G401 (cell line): ENCODE results near the gene OSTF1. TPM values are rescaled to one million over a fixed set of nuclear protein-coding genes. Genes with fewer than 3 reads are reported as not detected.

Source experiments
- DNase-seq: peaks from one replicate; pipeline ENCODE4 v3.0.0-alpha.2; 2015; ENCODE audit warnings: low spot score
- in situ Hi-C: cut with HindIII; loops from 2 replicates; pipeline ENCODE4 v1.10.0; 2016; ENCODE audit warnings: low sequenced_read_pairs, mixed read lengths
- total RNA-seq: library from RNA; depleted of rRNA; stranded (reverse); fragments of >200 nt; shearing (Covaris generic); gene quantifications from 2 replicates; pipeline ENCODE4 v1.2.3, GENCODE V29; 2014; rRNA removed

OSTF1 gene
- total RNA-seq, 1 experiment from 2014 or later = 14.0 TPM

DNA sequence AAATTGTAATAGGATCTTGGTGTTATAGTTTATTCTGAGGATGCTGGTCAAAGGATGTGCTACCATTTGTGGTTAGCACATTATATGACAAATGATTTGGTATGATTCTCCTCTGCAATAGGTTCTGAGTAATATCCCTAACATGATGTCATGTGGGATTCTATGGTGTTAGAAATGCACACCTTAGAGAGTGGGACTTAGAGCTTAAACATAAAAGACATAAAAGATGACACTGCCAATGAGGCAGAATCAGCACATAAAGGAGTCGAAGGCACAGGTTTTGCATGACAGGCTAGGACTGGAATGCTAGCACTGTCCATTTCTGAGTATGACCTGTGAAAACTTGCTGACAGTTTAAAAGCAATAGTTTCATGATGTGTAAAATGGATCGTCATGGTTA, 100.4 kb downstream of the OSTF1 start:
- DNase-seq = no peak
- in situ Hi-C loops = no loop called here

GRCh38 chr9:75190762-75191161, 102.4 kb downstream of the OSTF1 start:
- in situ Hi-C loops = no loop called here

More at GRCh38 chr9:75190762-75191161, 102.4 kb downstream of the OSTF1 start:
- DNase-seq = no peak

Other genes starting within 250 kb of the OSTF1 start
- not detected in 2 replicates for gene TRPM6, start 200.6 kb upstream of the OSTF1 start, total RNA-seq
- 19.4 and 29.2 TPM in 2 replicates for gene C9orf40, start 135.6 kb upstream of the OSTF1 start, total RNA-seq
- gene CARNMT1, start 60.2 kb upstream of the OSTF1 start, total RNA-seq = 27.7 and 60.4 TPM in 2 replicates
- 2.7 and 7.4 TPM in 2 replicates for gene NMRK1, start 359 bp upstream of the OSTF1 start, total RNA-seq